Motor neuron (in vitro differentiated cells): ENCODE data around the gene ME3. TPM values are rescaled to one million over a fixed set of nuclear protein-coding genes. Genes with fewer than 3 reads are reported as not detected.
"Not testable (repeated sequence)": the region's sequence is repeated elsewhere in the genome, so short reads cannot be mapped to it uniquely, and the experiment has no call there.

ENCODE experiments used
- ATAC-seq, 8 experiments: fragments of 200-7000 bp; cut with Tn5 transposase; replicated peaks in 6 of 8; 2 replicates each; pipeline ENCODE4 v1.8.0; 2021; ENCODE audit warnings: mild to moderate bottlenecking in 8 of 8, moderate library complexity in 8 of 8
- H3K27ac ChIP-seq, 2 donors: fragments of 250-450 bp; sonication (Bioruptor Pico); 2 replicates each; pipeline ENCODE4 v1.9.0; 2021; ENCODE audit warnings: antibody characterized with exemption in 2 of 2, mild to moderate bottlenecking in 2 of 2, moderate library complexity in 1 of 2
- H3K4me1 ChIP-seq, 2 donors: fragments of 250-450 bp; sonication (Bioruptor Pico); replicated peaks in 1 of 2; 2 replicates each; pipeline ENCODE4 v1.6.1; 2021; ENCODE audit warnings: antibody characterized with exemption in 2 of 2, mild to moderate bottlenecking in 2 of 2, moderate library complexity in 1 of 2
- H3K4me3 ChIP-seq, 5 donors: fragments of 250-450 bp; sonication (Bioruptor Pico); 2 replicates each; pipeline ENCODE4 v1.9.0; 2021; ENCODE audit warnings: antibody characterized with exemption in 5 of 5, mild to moderate bottlenecking in 5 of 5, moderate library complexity in 4 of 5
- WGBS, 10 experiments: fragments of 450-650 bp; shearing (Covaris generic); methylation state at CpG; one replicate each; pipeline ENCODE4 v1.0.0; 2022; 5-methylcytosine and 5-hydroxymethylcytosine counted together
- in situ Hi-C, 9 experiments: fragments of 400-800 bp; cut with MboI; loops; one replicate each; pipeline ENCODE4 v1.15.0; 2021; ENCODE audit warnings: low sequenced_read_pairs in 9 of 9, low pct_unique_long_range_greater_than_20kb in 2 of 9; ENCODE audit not compliant: unreplicated experiment in 9 of 9
- total RNA-seq, 8 experiments: library from RNA; unstranded; fragments of 300-600 nt; gene quantifications; 2 replicates each; pipeline versions ENCODE4 v1.2.3 to v1.2.4, GENCODE V29; 2022

The ME3 gene
- total RNA-seq, 8 experiments from 2014 or later: 3.3 to 13.0 (median 9.6) TPM

GRCh38 chr11:86624366-86624765 lies 48.0 kb downstream of the ME3 start:
- H3K27ac ChIP-seq: no peak overlapping the region
- in situ Hi-C loops: loop anchor here in 2 of 9 experiments (25.0 kb wide), 2 partner anchors 112 to 162 kb away; no protein-coding TSS in a partner anchor
- no peaks in the 10 kb centered on the region for H3K4me1 ChIP-seq
- H3K4me3 ChIP-seq: no peak overlapping the region
- ATAC-seq: no peak
- WGBS, 10 experiments: 33 to 76% (median 65%) methylated on average over 1 to 3 of the region's 3 CpGs; no CpG with 5 or more reads in 2 of the 10 experiments

- Histone ChIP-seq H3K4me3 (no peak overlapping the region), H3K27ac (no peak overlapping the region), H3K4me1 (no peaks in the 10 kb centered on the region)
- in situ Hi-C loops: loop anchor here in 2 of 9 experiments (25.0 kb wide), 2 partner anchors 111 to 161 kb away; no protein-coding TSS in a partner anchor
- 70 to 100% (median 83%) methylated on average over 1 to 4 of the region's 4 CpGs; no CpG with 5 or more reads in 3 of the 10 experiments for WGBS, 10 experiments
- no peak for ATAC-seq
These were observed 48.7 kb downstream of the ME3 start for GRCh38 chr11:86623736-86624135.

- ATAC-seq: no peak
- 11 to 80% (median 66%) methylated on average over 1 to 4 of the region's 4 CpGs; no CpG with 5 or more reads in 1 of the 10 experiments for WGBS, 10 experiments
- Histone ChIP-seq H3K4me1 (no peaks in the 10 kb centered on the region), H3K27ac (no peak overlapping the region), H3K4me3 (no peak overlapping the region)
- in situ Hi-C loops: loop anchor here in 2 of 9 experiments (25.0 kb wide), 2 partner anchors 111 to 161 kb away; no protein-coding TSS in a partner anchor
These were observed 49.3 kb downstream of the ME3 start for GRCh38 chr11:86623041-86623621.

- in situ Hi-C loops: loop anchor here in 2 of 9 experiments (25.0 kb wide), 2 partner anchors 110 to 160 kb away; no protein-coding TSS in a partner anchor
- Histone ChIP-seq H3K4me1 (no peaks in the 10 kb centered on the region), H3K27ac (no peak overlapping the region), H3K4me3 (no peak overlapping the region)
- ATAC-seq: no peak
- 70 to 100% (median 91%) methylated on average over 1 to 3 of the region's 3 CpGs; no CpG with 5 or more reads in 3 of the 10 experiments for WGBS, 10 experiments
These were observed 50.6 kb downstream of the ME3 start for GRCh38 chr11:86621854-86622253.

GRCh38 chr11:86620891-86621521 lies 51.4 kb downstream of the ME3 start:
- H3K4me1 ChIP-seq: no peaks in the 10 kb centered on the region
- H3K4me3 ChIP-seq: no peak overlapping the region
- no peak overlapping the region for H3K27ac ChIP-seq
- ATAC-seq: peak in 2 of 8 experiments; percentile 29 to 40
- in situ Hi-C loops: loop anchor here in 2 of 9 experiments (25.0 kb wide), 2 partner anchors 109 to 159 kb away; no protein-coding TSS in a partner anchor
- 8 to 100% (median 85%) methylated on average over 1 to 2 of the region's 2 CpGs; no CpG with 5 or more reads in 4 of the 10 experiments for WGBS, 10 experiments

- H3K4me3 ChIP-seq, H3K4me1 ChIP-seq, ATAC-seq, H3K27ac ChIP-seq: not testable (repeated sequence)
- WGBS, 10 experiments: 42 to 100% (median 89%) methylated on average over 1 to 3 of the region's 3 CpGs; no CpG with 5 or more reads in 4 of the 10 experiments
- in situ Hi-C loops: loop anchor here in 2 of 9 experiments (25.0 kb wide), 2 partner anchors 107 to 157 kb away; no protein-coding TSS in a partner anchor
These were observed 53.0 kb downstream of the ME3 start for GRCh38 chr11:86619428-86619827.

GRCh38 chr11:86617502-86617901 lies 54.9 kb downstream of the ME3 start:
- Histone ChIP-seq H3K4me1 (no peaks in the 10 kb centered on the region), H3K4me3 (no peak overlapping the region), H3K27ac (no peak overlapping the region)
- ATAC-seq: no peak
- in situ Hi-C loops: loop anchor here in 2 of 9 experiments (25.0 kb wide), 2 partner anchors 105 to 155 kb away; no protein-coding TSS in a partner anchor

GRCh38 chr11:86615487-86615886 lies 56.9 kb downstream of the ME3 start:
- Histone ChIP-seq H3K27ac (no peak overlapping the region), H3K4me1 (no peaks in the 10 kb centered on the region), H3K4me3 (no peak overlapping the region)
- in situ Hi-C loops: loop anchor here in 2 of 9 experiments (25.0 kb wide), 2 partner anchors 103 to 153 kb away; no protein-coding TSS in a partner anchor
- ATAC-seq: no peak

- WGBS, 10 experiments: 55 to 89% (median 66%) methylated on average over 1 to 4 of the region's 5 CpGs; no CpG with 5 or more reads in 4 of the 10 experiments
- H3K4me1 ChIP-seq: peaks cover 0 to 5% of the 10 kb centered on the region in 2 donors
- H3K4me3 ChIP-seq: no peak overlapping the region
- peak in 2 of 8 experiments; percentile 33 to 43 for ATAC-seq
- H3K27ac ChIP-seq: no peak overlapping the region
- in situ Hi-C loops: loop anchor here in 2 of 9 experiments (25.0 kb wide), 2 partner anchors 98 to 148 kb away; no protein-coding TSS in a partner anchor
These were observed 61.7 kb downstream of the ME3 start for GRCh38 chr11:86610559-86611341.

- peaks cover 0 to 5% of the 10 kb centered on the region in 2 donors for H3K4me1 ChIP-seq
- peak in 4 of 8 experiments; percentile 29 to 88 (median 40) for ATAC-seq
- WGBS, 10 experiments: 0 to 56% (median 40%) methylated on average over 1 to 7 of the region's 7 CpGs
- H3K4me3 ChIP-seq: no peak overlapping the region
- in situ Hi-C loops: loop anchor here in 2 of 9 experiments (25.0 kb wide), 2 partner anchors 96 to 146 kb away; no protein-coding TSS in a partner anchor
- H3K27ac ChIP-seq: no peak overlapping the region
These were observed 64.1 kb downstream of the ME3 start for GRCh38 chr11:86608251-86608799.

- in situ Hi-C loops: loop anchor here in 2 of 9 experiments (25.0 kb wide), 2 partner anchors 95 to 145 kb away; no protein-coding TSS in a partner anchor
- no peak overlapping the region for H3K27ac ChIP-seq
- no peak overlapping the region for H3K4me3 ChIP-seq
- H3K4me1 ChIP-seq: peaks cover 0 to 5% of the 10 kb centered on the region in 2 donors
- ATAC-seq: peak in 3 of 8 experiments; percentile 30 to 74 (median 49)
- 29 to 88% (median 79%) methylated on average over 1 of the region's 1 CpG; no CpG with 5 or more reads in 3 of the 10 experiments for WGBS, 10 experiments
These were observed 65.5 kb downstream of the ME3 start for GRCh38 chr11:86606836-86607481.
